EL (cell line): ENCODE results near the gene ARMC12.

Experiments used
- DNase-seq: peaks from one replicate; pipeline ENCODE4 v3.0.0-alpha.2; 2016

ARMC12 gene

DNA sequence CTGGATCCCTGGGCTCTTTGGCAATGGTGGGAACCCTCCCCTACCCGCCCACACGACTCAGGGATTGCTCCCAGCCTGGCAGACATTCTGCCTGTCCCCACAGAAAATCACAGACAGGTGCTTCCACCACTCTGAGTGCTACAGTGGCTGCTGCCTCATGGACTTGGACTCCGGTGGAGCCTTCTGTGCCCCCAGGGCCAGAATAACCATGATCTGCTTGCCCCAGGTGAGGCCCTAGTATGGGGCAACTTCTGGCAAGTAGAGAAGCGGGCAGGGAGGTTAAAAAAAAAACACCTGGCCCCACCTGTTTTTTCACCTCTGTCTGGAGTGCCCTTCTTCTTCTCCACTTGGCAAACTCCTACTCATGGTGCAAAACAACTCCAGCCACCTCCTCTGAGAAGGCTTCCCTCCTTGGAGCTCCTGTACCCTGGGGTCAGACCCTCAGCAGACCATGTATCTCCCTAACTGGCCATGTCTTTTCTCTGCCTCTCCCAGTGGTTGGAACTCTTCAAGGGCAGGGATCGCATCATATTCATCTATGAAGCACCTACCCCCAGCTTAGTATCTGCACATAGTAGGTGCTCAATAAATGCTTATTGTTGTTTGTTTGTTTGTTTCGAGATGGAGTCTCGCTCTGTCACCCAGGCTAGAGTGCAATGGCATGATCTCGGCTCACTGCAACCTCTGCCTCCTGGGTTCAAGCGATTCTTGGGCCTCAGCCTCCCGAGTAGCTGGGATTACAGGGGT, 40.7 kb downstream of the ARMC12 start:
- DNase-seq: no peak

GRCh38 chr6:35778437-35778836, 41.6 kb downstream of the ARMC12 start:
- DNase-seq: no peak

DNA sequence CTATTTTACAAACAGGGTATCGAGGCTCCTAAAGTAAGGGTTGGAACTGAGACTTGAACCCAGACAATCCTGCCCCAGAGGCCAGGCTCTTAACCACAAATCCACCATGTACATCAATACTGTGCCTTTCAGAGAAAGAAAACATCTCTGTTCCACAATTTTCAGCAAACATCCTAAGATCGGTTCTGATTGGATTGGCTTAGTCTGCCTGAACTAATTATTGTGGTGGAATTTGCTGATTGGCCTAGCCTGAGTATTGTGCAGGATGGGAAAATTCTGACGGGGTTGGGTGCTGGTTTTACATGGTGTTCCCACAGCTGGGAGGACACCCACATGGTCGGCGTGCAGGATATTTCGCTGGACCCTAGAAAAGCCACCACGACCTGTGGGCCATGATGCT, 43.9 kb downstream of the ARMC12 start, which contains the start of gene CLPSL1:
Gene CLPSL1 (plus strand): TSS at position 301 of the 400 bp plus-strand sequence. CDS start 92 bp downstream, at position 393.
- no peak for DNase-seq

DNA sequence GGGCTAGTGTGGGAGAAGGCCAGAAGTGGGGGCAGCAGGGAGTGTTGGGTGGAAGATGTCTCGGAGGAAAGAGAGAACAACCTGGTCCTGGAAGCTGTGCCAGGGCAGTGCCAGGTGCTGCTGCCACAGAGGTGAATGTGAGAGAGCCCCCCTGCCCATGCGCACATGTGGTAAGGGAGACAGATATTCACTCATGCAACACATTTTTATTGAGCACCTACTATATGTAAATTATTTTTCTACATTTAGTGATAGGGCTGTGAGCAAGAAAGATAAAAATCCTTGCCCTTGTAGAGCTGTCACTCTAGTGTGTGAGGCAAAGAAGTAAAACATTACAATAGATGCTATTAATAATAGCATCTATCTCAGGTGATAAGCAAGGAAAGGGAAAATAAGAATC, 44.5 kb downstream of the ARMC12 start:
- DNase-seq: no peak

GRCh38 chr6:35782424-35782823, 45.6 kb downstream of the ARMC12 start:
- DNase-seq: no peak

- DNase-seq: no peak
Measured at GRCh38 chr6:35784200-35784599, 47.4 kb downstream of the ARMC12 start.

GRCh38 chr6:35786272-35786671, 49.4 kb downstream of the ARMC12 start:
- no peak for DNase-seq

DNA sequence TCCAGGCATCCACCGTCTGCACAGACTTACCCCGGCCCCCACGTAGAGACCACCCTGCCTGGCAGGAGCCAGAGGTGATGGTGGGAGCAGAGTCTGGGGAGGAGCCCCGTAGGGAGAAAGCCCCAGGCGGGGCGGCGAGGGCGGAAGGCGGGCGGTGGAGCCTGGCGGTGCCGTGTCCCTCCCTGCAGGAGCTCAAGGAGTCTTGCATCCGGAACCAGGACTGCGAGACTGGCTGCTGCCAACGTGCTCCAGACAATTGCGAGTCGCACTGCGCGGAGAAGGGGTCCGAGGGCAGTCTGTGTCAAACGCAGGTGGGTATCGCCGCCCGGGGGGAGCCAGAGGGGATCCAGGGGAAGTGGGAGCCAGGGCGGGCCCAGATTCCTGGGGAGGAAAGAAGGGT, 50.0 kb downstream of the ARMC12 start:
- no peak for DNase-seq

GRCh38 chr6:35787266-35788218, 50.7 kb downstream of the ARMC12 start:
- no peak for DNase-seq

- no peak for DNase-seq
Measured at GRCh38 chr6:35788423-35788982, 51.7 kb downstream of the ARMC12 start.

DNA sequence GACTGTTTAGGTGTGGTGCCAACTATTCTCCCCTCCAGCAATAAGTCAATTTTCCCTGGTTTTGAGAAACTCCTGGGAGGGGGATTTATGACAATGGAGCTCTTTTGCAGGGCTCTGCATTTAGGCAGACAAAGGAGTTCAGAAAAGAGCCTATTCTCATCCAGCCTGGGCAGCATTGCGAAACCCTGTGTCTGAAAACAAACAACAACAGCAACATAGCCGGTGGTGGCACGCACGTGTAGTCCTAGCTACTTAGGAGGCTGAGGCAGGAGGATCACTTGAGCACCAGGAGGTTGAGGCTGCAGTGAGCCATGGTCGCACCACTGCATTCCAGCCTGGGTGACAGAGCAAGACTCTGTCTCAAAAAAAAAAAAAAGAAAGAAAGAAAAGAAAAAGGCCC, 53.9 kb downstream of the ARMC12 start:
- DNase-seq: no peak

DNA sequence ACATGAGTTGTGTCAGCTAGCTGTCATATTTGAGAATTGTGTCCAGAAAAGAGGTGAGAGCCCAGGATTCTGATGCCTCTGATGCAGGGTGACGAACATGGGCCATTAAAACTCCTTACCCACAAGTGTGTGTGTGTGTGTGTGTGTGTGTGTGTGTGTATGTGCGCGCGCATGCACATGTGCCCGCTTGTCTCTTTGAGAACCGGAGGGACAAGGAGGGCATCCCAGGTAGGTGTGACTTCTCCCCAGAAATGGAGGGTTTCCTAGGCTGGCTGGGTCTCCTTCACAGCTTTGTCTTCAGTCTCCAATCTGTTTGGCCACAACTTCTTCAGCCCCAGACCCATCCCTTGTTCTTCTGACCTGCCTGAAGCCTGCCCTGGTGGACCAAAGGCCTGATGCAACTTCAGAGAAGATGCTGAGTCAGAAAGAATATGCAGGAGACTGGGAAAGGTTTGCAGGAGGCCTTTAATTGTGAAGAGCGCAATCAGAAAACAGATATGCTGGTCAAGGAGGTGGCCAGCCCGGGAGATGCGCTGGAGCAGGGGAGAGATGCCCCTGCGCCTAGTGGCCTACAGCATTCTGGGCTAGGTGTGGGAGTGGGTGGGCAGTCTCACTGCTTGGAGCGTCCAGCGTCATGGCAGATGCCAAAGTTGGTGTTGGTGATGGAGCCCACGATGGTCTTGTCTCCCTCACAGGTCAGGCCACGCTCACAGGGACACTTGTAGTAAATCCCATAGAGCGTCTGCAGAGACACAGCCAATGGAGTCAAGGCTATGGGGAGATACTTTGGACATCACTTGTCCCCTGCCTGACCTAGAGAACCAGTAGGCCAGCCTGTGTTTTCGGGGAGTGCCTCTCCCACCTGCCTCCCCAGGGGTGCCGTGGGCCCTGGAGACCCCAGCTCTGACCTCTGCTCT, 58.0 kb downstream of the ARMC12 start:
- no peak for DNase-seq

DNA sequence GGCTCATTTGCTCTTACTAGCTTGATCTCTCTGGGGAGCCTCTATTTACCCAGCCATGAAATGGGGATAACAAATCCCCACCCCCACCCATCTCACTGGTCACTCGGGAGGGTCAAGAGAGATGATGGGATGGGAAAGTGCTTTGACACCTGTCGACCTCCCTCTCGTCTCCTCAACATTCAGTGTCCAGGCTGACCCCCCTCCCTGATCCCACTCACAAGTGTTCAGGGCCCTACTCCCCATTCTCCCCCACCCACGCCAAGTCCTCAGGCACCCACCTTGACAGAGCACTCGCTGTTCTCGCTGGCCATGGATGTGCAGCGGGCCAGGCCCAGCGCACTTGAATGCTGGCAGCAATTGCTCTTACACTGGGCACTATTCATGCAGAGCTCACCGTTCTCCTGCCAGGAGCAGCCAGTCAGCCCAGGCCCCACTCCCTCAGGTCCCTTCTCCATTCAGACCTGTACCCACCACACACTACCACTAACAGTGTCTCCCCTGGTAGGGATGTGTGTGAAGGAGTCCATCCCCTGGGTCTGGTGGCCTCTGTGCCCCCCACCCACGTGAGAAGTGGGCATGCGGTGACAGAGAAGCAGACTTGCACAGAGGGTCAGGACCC, 58.7 kb downstream of the ARMC12 start:
- no peak for DNase-seq

GRCh38 chr6:35796236-35796635, 59.4 kb downstream of the ARMC12 start:
- DNase-seq: no peak

DNA sequence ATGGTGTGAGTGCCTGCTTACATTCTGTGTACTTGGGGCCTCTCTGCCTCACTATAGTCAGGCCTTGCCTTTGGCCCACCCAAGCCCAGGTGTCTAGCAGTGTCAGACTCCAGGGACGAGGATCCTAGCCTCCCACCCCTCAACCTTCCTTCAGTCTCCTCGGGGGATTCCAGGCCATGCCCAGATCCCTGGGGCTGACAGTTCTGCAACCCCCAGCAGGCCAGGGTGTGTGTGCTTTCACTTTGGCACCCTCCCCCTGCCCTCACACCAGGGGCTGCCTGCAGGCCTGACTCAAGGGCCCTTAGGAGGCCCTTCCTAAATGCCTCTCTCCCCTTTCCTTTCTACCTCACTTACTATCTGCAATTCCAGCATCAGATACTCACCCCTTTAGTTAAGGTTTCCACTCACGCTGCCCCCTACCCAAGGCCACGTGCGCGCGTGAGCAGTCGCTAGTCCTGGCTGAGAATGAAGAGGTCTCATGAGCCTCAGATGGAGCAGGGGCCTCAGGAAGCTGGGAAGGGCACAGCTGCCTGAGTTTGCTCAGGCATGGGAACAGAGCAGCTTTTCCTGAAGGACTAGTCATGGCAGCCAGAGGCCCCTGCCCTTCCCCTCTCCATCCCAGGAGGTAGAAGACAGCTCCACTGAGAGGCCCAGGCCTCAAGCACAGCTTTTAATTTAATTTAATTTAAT, 61.1 kb downstream of the ARMC12 start:
- DNase-seq: no peak
